Measurements from ENCODE around the gene MYH10. TPM values are rescaled to one million over a fixed set of nuclear protein-coding genes. Genes with fewer than 3 reads are reported as not detected.

The MYH10 gene
- total and polyA plus RNA-seq, 12 donors, result 10.3 to 61.0 (median 36.2) TPM

DNA sequence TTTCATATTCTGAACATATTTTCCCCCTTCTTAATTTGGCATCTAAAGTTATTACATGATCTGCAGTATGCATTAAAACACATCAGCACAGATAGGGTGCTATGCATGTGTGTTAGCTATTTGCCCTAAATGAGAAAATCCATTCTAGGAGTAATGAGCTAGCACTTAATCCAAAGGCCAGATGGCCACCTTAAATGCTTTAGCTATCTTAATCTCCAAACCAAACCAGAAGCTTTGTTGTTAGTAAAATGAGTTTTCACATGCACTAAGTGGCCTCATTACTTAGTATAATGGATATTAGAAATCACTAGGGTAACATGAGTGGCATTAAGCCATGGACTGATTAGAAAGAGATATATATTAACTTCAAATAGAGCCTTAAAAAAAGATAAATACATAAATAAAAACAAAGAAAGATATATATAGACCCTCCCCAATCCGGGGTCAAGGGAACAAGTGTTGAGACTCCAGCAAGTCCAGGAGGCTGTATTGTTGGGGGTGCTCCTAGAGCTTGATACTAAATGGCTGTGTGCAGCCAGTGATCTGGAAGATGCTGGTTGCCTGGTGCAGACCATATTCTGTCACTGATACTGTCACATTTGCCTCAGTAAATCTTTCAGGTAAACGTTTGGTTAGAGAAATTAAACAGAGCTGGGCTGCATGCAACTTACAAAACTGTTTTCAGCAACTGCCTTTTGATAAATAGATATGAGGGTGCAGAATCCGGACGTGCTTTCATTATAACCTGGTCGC is 67.3 kb downstream of the MYH10 start:
- intact Hi-C loops (cut with DNase I), result no loop called here
- no peak overlapping the region for H3K4me3 ChIP-seq
- no peaks in the 10 kb centered on the region for H3K9me3 ChIP-seq
- no peak overlapping the region for H3K27ac ChIP-seq
- no peaks in the 10 kb centered on the region for H3K27me3 ChIP-seq
- WGBS, 2 donors, result 83 to 84% methylated on average over 5 of the region's 5 CpGs
- ATAC-seq (no peak), DNase-seq (no peak)
- H3K36me3 ChIP-seq, result peaks cover 0 to 58% (median 4%) of the 10 kb centered on the region in 9 donors
- no peaks in the 10 kb centered on the region for H3K4me1 ChIP-seq
- TF ChIP-seq, protein P1, sequence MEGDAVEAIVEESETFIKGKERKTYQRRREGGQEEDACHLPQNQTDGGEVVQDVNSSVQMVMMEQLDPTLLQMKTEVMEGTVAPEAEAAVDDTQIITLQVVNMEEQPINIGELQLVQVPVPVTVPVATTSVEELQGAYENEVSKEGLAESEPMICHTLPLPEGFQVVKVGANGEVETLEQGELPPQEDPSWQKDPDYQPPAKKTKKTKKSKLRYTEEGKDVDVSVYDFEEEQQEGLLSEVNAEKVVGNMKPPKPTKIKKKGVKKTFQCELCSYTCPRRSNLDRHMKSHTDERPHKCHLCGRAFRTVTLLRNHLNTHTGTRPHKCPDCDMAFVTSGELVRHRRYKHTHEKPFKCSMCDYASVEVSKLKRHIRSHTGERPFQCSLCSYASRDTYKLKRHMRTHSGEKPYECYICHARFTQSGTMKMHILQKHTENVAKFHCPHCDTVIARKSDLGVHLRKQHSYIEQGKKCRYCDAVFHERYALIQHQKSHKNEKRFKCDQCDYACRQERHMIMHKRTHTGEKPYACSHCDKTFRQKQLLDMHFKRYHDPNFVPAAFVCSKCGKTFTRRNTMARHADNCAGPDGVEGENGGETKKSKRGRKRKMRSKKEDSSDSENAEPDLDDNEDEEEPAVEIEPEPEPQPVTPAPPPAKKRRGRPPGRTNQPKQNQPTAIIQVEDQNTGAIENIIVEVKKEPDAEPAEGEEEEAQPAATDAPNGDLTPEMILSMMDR (IDR thresholded peaks at IDR 0.05), result no peak

DNA sequence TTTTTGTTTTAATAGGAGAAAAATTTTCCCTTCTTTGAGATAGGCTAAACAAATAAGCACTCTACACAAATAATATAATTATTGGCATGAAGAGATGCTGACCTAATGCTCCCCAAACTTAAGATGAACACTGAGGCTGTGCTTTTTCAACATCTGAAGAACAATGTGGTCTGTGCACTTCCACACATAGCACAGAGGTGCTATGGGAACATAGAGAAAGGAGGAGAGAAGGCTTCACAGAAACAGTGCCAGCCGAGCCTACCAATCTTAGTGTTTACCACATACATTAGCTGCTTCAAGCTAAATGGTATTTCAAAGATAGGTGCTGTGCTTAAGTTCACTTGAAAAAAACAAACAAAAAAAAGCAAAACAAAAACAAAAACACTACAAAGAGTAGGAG is 72.4 kb downstream of the MYH10 start:
- peaks cover 0 to 54% (median 0%) of the 10 kb centered on the region in 9 donors for H3K36me3 ChIP-seq
- no peak overlapping the region for H3K4me3 ChIP-seq
- no peaks in the 10 kb centered on the region for H3K9me3 ChIP-seq
- TF ChIP-seq, protein P1 (IDR thresholded peaks at IDR 0.05), result no peak
- DNase-seq, result no peak
- no peaks in the 10 kb centered on the region for H3K4me1 ChIP-seq
- intact Hi-C loops (cut with DNase I), result no loop called here
- ATAC-seq, result no peak
- no peaks in the 10 kb centered on the region for H3K27me3 ChIP-seq
- WGBS, 2 donors, result 91 to 92% methylated on average over 1 of the region's 1 CpG
- no peak overlapping the region for H3K27ac ChIP-seq

DNA sequence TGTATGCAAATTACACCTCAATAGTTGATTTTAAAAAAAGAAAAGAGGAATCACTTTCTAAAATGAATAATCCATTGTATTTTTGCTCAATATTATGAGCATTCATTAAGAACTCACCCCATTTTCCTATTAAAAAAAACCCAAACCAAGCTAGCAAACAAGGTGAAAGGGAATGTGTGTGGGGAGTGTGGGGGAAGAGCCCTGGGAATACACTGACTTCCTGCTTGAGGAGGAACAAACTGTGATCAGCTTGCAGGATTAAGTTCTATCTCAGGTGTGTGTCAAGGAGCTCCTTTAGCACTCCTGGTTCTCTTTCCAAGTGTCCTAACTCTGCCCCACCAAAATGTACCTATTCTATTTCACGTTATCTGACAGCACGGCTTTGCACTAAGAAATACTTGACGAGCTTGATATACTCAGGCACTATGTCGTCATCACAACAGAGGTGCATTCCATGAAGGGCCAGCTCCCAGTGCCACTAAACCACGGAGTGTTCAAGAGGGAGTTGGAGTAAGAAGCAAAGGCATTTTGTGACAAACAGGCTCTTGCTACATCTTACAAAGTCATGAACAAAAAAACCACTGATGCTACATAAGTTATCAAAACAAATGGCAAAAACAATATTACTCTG is 73.2 kb downstream of the MYH10 start:
- no peaks in the 10 kb centered on the region for H3K9me3 ChIP-seq
- intact Hi-C loops (cut with DNase I), result loop anchor here in 1 of 10 donors (2.0 kb wide), 1 partner anchor 50 kb away; no protein-coding TSS in a partner anchor
- peaks cover 0 to 59% (median 0%) of the 10 kb centered on the region in 9 donors for H3K36me3 ChIP-seq
- TF ChIP-seq, protein P1 (IDR thresholded peaks at IDR 0.05), result no peak
- DNase-seq (no peak), ATAC-seq (peak in 4 of 8 donors; percentile 52 to 64 (median 59))
- H3K4me1 ChIP-seq, result no peaks in the 10 kb centered on the region
- H3K4me3 ChIP-seq, result no peak overlapping the region
- H3K27me3 ChIP-seq, result no peaks in the 10 kb centered on the region
- WGBS, 2 donors, result 52 to 64% methylated on average over 5 of the region's 5 CpGs
- no peak overlapping the region for H3K27ac ChIP-seq

DNA sequence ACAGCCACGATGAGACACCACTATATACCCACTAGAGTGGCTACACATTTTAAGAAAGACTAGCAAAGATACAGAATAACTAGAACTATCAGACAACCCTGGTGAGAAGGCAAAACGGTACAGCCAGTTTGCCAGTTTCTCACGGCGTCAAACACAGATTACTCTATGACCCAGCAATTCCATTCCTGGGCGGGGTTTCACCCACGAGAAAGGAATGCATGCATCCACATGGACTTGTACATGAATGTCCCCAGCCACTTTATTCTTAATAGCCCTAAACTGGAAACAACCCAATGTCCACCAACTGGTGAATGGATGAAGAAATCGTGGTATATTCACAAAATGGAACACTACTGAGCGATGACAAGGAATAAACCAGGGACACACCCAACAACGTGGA is 74.5 kb downstream of the MYH10 start:
- peaks cover 0 to 60% (median 9%) of the 10 kb centered on the region in 9 donors for H3K36me3 ChIP-seq
- no peaks in the 10 kb centered on the region for H3K4me1 ChIP-seq
- DNase-seq (no peak), ATAC-seq (no peak)
- H3K9me3 ChIP-seq, result no peaks in the 10 kb centered on the region
- H3K27me3 ChIP-seq, result no peaks in the 10 kb centered on the region
- WGBS, 2 donors, result 88 to 92% methylated on average over 9 of the region's 9 CpGs
- no peak overlapping the region for H3K27ac ChIP-seq
- intact Hi-C loops (cut with DNase I), result loop anchor here in 1 of 10 donors (2.0 kb wide), 1 partner anchor 51 kb away; no protein-coding TSS in a partner anchor
- H3K4me3 ChIP-seq, result no peak overlapping the region
- TF ChIP-seq, protein P1 (IDR thresholded peaks at IDR 0.05), result no peak
